NCI-H82 (cell line): Measurements from ENCODE around the gene PHF13.
"Not testable (repeated sequence)": the region's sequence is repeated elsewhere in the genome, so short reads cannot be mapped to it uniquely, and the experiment has no call there.

ENCODE experiments used
- DNase-seq: peaks from one replicate; lab custom pipeline; 2025; lab: John Stamatoyannopoulos, UW

PHF13 gene

DNA sequence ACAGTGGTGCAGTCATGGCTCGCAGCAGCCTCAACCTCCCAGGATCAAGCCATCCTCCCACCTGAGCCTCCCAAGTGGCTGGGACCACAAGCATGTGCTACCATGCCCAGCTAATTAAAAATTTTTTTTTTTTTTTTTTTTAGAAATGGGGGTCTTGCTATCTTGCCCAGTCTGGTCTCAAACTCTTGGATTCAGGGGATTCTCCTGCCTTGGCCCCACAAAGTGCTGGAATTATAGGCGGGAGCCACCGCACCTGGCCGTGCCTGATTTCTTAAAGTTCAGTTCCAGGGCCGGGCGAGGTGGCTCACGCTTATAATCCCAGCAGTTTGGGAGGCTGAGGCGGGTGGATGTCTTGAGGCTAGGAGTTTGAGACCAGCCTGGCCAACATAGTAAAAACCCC, 17.5 kb downstream of the PHF13 start:
- no peak for DNase-seq

GRCh38 chr1:6632588-6633514, 19.3 kb downstream of the PHF13 start:
- DNase-seq, result no peak

DNA sequence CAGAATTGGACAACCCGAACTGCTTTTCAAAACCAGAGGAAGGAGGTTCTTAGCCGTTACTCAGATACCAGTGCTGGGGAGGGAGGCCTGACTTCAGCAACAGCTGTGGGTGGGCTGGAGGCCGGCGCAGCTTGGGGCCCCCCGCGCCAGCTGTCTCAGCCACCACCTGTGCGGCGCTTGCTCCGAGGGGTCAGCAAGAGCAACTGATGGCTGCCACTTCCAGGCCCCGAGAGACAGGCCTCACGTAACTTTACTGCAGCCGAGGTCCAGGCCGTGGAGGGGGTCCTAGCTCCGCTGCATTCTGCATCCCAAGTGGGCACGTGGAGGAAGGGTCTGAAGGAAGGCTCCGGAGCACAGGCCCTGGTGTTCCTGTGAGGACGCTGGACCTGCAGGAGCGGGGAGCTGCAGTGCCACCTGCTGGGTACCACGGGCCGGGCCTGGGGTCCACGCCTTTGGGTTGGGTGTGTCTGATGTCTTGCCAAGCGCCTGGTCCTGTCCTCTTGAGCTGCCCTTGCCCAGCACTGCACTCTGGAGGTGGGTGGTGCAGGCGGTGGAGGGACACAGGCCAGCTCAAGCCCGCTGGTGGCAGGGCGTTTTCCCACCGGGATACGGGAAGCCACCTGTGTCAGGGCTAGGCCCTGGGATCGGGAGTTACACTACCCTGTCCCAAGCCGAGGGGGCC, 21.0 kb downstream of the PHF13 start:
- peak; percentile 73 for DNase-seq

GRCh38 chr1:6635161-6635909, 21.8 kb downstream of the PHF13 start:
- DNase-seq, result no peak

DNA sequence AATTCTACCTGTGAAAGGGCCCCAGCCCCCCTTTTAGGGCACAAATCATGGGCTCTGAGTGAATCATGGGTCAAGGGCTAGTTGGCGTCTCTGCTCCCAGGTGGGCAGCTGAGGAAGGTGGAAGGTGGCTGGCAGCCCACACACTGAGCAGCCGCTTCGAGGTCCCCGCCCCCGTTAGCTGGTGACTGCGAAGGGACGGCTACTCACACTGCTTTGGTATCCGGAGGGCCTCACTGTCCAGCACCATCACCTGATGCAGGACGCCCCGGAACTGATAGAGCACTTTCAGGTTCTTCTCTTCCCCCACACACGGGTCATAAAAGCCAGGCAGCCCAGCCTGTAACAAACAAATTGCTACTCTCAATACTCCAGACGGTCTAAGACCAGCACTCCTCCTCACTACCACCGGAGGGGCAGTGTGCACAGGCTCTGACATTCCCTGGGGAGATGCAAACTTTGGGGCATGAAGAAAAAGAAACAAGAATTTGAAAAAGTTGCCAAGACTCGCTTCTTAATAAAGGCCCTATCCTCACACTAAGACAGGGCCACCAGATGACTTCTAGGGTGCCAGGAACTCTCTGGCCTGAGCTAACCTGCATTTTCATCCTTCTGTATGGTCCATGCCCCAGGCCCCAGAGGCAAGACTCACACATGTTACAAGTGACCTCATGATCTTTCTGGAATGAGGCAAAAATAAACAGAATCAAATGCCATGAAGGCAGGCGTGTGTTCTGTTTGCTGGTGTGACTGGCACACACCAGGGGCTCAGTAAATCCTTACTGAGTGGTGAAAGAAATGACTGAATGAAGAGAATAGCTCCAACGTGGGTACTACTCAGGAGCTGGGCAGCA, 22.6 kb downstream of the PHF13 start:
- no peak for DNase-seq

DNA sequence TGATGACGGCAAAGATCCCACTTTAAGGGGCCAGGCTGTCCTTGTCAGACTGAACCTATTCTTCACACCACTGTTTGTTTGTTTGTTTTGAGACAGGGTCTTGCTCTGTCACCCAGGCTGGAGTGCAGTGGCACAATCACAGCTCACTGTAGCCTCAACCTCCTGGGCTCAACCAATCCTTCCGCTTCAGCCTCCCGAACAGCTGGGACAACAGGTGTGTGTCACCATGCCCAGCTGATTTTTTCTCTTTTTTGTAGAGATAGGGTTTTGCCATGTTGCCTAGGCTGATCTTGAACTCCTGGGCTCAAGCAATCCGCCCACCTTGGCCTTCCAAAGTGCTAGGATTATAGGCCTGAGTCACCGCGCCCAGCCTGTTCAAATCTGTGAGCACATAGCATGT, 23.2 kb downstream of the PHF13 start:
- DNase-seq, result not testable (repeated sequence)

DNA sequence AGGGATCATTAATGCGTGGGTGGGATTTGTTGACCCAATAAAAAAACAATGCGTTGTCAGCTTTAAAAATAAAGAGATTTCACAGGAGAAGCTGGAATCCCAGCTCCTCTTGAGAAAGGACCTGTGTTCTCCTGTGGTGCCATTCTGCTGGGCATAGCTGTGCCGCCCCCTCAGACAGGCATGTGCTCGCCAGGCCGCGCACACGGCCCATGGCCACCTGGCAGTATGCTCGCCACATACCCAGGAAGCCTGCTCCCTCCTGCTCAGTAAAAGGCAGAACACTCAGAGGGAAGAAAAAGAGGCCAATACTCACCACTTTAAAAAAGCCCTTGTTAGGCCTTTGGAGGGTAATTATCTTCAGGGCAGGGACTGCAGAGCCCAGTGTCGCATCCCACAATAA, 24.2 kb downstream of the PHF13 start:
- no peak for DNase-seq

DNA sequence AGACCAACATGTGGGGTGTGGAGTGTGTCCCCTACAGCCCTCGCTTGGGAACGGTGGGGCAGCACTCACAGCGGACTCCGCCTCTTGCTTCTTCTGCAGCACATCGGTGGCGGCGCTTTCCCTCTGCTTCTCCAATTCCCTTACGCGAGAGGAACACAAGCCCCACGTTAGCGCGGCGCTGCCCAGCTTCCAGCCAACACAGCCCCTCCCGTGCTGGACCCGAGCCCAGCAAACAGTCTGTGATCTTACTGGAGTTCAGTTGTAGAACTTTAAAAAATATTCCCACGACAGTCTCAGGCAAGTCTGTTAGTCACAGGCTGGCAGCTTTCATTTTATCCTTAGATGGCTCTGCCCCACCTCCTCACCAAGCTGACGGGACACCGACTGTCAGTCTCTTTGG, 24.7 kb downstream of the PHF13 start:
- DNase-seq, result no peak

GRCh38 chr1:6640867-6641266, 27.3 kb downstream of the PHF13 start:
- not testable (repeated sequence) for DNase-seq

- DNase-seq, result no peak
Observed at GRCh38 chr1:6645018-6645417, 31.5 kb downstream of the PHF13 start.

- peak; percentile 60 for DNase-seq
Observed at GRCh38 chr1:6646499-6647148, 33.1 kb downstream of the PHF13 start.

DNA sequence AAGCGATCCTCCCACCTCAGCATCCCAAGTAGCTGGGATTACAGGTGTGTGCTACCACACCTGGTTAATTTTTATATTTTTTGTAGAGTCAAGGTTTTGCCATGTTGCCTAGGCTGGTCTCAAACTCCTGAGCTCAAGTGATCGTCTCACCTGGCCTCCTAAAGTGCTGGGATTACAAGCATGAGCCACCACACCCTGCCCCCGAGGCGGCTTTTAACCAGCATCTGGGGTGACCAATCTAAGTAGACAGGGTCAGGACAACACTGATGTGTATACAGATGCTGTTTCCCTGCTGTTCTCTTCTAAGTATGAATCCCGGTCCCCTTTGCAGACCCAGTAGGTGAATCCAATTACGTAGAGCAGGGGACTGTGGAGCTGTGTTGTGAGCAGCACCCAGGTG, 35.0 kb downstream of the PHF13 start:
- peak; percentile 39 for DNase-seq

DNA sequence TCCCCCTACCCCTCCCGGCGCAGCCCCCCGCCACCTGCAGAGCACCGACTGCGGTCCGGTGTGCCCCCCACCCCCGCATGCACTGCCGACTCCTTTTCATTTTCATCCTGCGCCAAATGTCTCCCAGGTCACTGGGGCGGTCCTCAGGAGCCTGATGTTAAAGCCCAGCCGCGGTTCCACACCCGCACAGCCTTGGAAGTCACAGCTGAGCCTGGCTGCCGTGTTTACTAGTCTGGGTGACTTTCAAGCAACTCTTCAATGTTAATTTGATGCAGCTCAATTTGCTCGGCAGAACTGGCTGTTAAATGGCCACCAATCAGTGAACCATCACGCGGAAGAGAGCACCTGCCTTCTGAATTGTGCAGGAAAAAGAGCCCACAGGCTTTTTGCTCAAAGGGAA, 38.4 kb downstream of the PHF13 start:
- no peak for DNase-seq

DNA sequence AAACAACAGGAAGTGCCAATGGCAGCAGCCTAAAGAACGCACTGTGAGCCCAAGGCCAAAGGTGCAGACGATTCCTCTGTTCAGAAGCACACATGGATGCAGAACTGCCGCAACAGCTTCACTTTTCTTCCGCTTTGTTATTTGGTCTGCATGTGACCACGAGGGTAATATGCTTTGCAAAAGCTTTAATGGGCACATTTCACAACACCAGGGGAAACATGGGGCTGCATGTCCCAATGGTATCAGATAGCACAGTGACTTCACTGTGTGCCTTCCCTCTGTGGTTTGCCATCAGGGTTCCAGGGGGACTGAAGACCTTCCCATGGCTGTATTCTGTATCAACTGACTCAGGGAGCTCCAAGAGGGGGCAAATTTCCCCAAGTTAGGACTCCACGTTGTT, 39.5 kb downstream of the PHF13 start:
- no peak for DNase-seq

GRCh38 chr1:6653436-6654290, 40.1 kb downstream of the PHF13 start:
- no peak for DNase-seq

DNA sequence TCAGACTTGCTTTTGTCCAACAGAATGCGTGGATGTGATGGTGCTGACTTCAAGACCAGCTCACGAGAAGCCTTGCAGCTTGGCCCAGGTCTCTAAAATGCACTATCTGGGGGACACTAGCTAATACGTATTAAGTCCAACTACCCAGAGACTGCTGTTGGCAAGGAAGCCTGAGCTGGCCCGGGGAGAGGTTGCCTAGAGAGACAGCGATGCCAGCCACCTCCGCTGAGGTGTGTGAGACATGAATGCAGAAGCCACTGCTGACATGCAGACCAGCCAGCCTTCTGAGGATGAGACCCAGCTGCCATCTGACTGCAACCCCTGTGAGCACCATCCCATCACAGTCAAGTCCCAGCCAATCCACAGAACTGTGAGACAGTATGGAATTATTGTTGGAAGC, 43.6 kb downstream of the PHF13 start:
- DNase-seq, result no peak

DNA sequence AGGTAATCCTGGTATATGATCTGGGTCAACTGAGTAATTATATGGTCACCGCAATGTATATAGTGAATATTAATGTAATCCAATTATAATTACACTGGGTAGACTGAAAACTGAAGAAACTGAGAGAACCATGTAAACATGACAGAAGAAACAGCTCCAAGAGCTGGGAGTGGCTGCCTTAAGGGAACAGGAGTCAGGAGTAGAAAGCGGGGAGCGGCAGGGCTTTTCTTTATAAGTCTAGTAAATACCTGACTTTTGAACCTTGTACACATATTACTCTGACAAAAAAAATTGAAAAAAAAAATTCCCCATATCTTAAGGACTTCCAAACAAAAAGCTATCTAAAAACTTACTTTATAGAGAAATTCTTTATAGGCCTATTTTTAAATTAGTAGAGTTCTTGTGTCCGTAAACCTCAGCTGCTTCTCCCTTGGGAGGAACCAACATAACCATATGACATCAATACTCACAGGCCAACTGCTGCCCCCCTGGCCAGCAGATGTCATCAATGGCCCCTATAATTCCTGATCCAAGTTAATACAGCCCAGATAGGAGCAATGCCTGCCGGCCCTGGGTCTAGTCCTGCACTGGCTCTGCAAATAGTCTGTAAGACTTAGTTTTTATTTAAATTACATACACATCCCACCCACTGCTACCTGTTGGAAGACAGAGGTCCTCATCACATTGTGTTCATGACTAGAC, 45.0 kb downstream of the PHF13 start:
- DNase-seq, result peak; percentile 72

DNA sequence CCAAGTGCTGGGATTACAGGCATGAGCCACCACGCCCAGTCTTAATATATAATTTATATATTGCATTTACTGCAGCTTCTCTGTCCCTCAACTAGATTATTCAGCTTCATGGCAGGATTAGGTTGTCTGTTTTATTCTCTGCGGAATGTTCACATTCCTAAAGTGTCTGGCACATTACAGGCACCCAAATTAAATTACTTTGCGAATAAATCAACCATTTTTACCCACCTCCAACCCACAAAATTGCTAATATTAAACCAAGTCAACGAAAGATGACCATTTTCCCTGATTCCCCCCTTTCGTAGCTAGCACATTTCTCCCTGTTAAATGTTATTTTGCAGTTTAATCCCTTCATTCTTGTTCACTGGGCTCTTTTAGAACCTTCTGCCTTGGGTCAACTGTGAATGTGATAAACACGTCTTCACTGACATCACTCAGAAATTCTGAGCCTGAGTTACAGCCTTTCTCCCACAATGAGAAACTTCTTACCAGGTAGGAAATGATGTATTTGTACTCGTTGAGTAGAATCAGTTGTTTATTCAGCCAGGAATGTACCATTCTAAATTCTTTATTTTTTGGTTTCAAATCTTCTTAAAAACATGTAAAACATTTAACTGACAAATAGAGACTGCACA, 47.0 kb downstream of the PHF13 start:
- no peak for DNase-seq

GRCh38 chr1:6662468-6662867, 48.9 kb downstream of the PHF13 start:
- not testable (repeated sequence) for DNase-seq
